GM19351 (cell line): ENCODE data around the gene NMT2.
"Not testable (repeated sequence)": the region's sequence is repeated elsewhere in the genome, so short reads cannot be mapped to it uniquely, and the experiment has no call there.

ENCODE experiments used
- ATAC-seq: cut with Tn5 transposase; IDR thresholded peaks from one replicate; pipeline ENCODE4 v1.9.1; 2021; ENCODE audit warnings: mild to moderate bottlenecking, moderate library complexity; ENCODE audit not compliant: unreplicated experiment

NMT2 gene

GRCh38 chr10:15168291-15168785 is at the start of gene NMT2:
Gene NMT2 (minus strand): TSS chr10:15168693. CDS start chr10:15168612, 81 bp downstream.
- ATAC-seq, result peak; percentile 86

GRCh38 chr10:15216700-15217099 is 48.2 kb upstream of the NMT2 start:
- ATAC-seq, result no peak

- no peak for ATAC-seq
Observed at GRCh38 chr10:15214237-15214636, 45.7 kb upstream of the NMT2 start.

GRCh38 chr10:15213461-15213861 is 45.0 kb upstream of the NMT2 start:
- ATAC-seq, result no peak

- ATAC-seq, result no peak
Observed at GRCh38 chr10:15211464-15211979, 43.0 kb upstream of the NMT2 start.

GRCh38 chr10:15210521-15210920 is 42.0 kb upstream of the NMT2 start:
- ATAC-seq, result no peak

- ATAC-seq, result peak; percentile 63
Observed at GRCh38 chr10:15209827-15210509, 41.5 kb upstream of the NMT2 start.

- no peak for ATAC-seq
Observed at GRCh38 chr10:15208221-15208620, 39.7 kb upstream of the NMT2 start.

- not testable (repeated sequence) for ATAC-seq
Observed at GRCh38 chr10:15207410-15207809, 38.9 kb upstream of the NMT2 start.

GRCh38 chr10:15202639-15203038 is 34.1 kb upstream of the NMT2 start:
- ATAC-seq, result no peak

- ATAC-seq, result not testable (repeated sequence)
Observed at GRCh38 chr10:15202301-15202621, 33.8 kb upstream of the NMT2 start.

- no peak for ATAC-seq
Observed at GRCh38 chr10:15201589-15202300, 33.3 kb upstream of the NMT2 start.

- no peak for ATAC-seq
Observed at GRCh38 chr10:15200626-15201025, 32.1 kb upstream of the NMT2 start.

- ATAC-seq, result no peak
Observed at GRCh38 chr10:15197911-15198310, 29.4 kb upstream of the NMT2 start.

- no peak for ATAC-seq
Observed at GRCh38 chr10:15197276-15197675, 28.8 kb upstream of the NMT2 start.

GRCh38 chr10:15196021-15196834 is 27.7 kb upstream of the NMT2 start:
- ATAC-seq, result no peak

GRCh38 chr10:15189133-15189885 is 20.8 kb upstream of the NMT2 start:
- ATAC-seq, result peak; percentile 69

GRCh38 chr10:15188603-15189002 is 20.1 kb upstream of the NMT2 start:
- no peak for ATAC-seq

GRCh38 chr10:15183689-15184481 is 15.4 kb upstream of the NMT2 start:
- ATAC-seq, result no peak
